Measurements from ENCODE around the gene MKS1.

DNA sequence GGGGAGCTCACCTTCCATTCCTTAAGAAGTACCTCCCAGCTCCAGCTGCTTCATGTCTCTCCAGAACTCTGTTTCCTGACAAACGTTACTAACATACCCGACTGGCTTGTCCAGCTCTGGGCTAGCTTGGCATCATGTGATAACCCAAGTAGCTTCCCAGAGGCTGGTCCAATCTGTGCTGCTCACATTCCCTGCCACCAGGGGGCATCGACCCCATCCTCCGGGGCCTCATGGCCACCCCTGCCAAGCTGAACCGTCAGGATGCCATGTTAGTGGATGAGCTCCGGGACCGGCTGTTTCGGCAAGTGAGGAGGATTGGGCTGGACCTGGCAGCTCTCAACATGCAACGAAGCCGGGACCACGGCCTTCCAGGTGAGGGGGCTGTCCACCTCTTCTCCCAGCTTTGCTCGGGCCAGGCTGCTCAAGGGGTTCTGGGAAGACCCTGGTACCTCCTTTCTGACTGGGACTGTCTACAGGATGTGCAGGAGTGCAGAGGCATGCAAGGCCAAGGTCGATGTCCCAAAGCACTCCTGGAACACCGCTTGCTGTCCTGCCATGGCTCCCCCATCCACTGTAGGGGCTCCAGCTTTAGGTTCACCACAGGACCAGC lies 18.9 kb downstream of the MKS1 start:
- TF ChIP-seq, protein P1, sequence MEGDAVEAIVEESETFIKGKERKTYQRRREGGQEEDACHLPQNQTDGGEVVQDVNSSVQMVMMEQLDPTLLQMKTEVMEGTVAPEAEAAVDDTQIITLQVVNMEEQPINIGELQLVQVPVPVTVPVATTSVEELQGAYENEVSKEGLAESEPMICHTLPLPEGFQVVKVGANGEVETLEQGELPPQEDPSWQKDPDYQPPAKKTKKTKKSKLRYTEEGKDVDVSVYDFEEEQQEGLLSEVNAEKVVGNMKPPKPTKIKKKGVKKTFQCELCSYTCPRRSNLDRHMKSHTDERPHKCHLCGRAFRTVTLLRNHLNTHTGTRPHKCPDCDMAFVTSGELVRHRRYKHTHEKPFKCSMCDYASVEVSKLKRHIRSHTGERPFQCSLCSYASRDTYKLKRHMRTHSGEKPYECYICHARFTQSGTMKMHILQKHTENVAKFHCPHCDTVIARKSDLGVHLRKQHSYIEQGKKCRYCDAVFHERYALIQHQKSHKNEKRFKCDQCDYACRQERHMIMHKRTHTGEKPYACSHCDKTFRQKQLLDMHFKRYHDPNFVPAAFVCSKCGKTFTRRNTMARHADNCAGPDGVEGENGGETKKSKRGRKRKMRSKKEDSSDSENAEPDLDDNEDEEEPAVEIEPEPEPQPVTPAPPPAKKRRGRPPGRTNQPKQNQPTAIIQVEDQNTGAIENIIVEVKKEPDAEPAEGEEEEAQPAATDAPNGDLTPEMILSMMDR (IDR thresholded peaks at IDR 0.05), result peak in 2 of 4 experiments; percentile 15 to 24
- no peak for TF ChIP-seq POLR2A (IDR thresholded peaks at IDR 0.05)

All from prostate gland (tissue), 2 donors.